HL-60/S4 (cell line): Measurements from ENCODE around the gene ATRAID.
"Not testable (repeated sequence)": the region's sequence is repeated elsewhere in the genome, so short reads cannot be mapped to it uniquely, and the experiment has no call there.

Experiments used
- in situ Hi-C: fragments of 300-500 bp; cut with MboI; formaldehyde crosslinking; loops from 2 replicates; pipeline ENCODE4 v1.14.3; 2022; ENCODE audit warnings: low sequenced_read_pairs

Gene ATRAID

DNA sequence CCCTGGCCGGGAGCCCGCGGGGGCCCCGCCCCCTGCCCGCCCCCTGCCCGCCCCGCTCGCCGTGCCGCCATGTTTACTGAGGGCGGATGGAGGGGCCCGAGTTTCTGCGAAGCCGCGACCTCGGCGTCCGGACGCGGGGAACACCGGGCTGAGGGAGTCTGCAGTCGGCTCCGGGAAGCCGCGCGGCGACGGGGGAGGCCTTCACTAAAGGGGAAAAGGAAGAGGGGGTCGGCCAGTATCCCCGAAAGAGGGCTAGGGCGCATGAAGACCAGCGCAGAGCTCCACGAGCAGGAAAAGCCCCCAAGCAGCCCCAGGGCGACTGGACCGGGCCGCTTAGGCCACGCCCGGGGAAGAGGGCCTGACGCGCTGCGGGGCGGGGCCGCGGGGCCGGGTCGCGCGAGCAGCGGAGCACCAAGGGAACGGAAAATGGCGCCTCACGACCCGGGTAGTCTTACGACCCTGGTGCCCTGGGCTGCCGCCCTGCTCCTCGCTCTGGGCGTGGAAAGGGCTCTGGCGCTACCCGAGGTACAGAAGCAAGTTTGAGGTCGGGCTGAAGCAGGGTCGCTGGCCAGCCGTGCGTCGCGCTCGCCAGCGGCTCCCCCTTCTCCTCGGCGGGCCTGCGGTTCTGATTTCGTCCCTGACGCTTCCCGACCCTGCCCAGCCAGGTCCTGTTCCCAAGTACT lies at the start of gene ATRAID, which contains the start of gene SLC5A6:
Gene ATRAID, plus strand, starts transcription at position 99 of the 683 bp plus-strand sequence. Its CDS starts 328 bp downstream, at position 427.
Gene SLC5A6, minus strand, starts transcription at position 326 of the 683 bp plus-strand sequence. CDS start 4,618 bp downstream, outside the sequence.
- in situ Hi-C loops, result no loop called here

- in situ Hi-C loops, result no loop called here
Measured at GRCh38 chr2:27162151-27163121, 49.4 kb upstream of the ATRAID start.

GRCh38 chr2:27164960-27165763 lies 46.7 kb upstream of the ATRAID start:
- in situ Hi-C loops, result no loop called here

DNA sequence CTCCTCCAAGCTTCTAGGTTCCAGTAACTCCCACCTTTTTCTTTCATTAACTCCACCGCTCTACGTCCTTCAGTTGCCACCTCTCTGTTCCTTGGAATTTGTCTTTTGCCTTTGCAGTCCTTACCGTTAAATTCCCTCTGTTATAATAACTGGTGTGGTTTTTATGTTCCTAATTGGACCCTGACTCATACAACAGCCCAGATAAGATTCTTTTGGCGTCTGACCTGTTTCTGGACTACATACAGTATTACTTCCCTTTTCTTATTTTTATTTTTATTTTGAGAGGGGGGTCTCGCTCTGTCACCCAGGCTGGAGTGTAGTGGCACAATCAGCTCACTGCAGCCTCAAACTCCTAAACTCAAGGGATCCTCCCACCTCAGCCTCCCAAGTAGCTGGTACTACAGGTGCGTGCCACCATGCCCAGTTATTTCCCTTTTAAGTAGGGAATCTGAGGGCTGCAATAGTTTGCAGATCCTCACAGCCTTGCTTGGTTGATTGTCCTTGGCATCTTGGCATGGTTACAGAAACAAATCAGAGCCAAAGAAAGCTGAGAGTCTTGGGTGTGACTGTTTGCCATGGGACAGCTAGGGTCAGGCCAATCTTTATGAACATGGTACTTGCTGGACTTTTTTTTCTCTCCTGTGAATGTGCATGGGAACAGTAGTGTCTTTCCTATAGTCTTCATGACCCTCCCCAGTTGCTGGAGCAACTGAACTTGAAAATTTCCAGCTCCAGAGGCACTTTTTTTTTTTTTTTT lies 41.1 kb upstream of the ATRAID start:
- in situ Hi-C loops, result no loop called here

DNA sequence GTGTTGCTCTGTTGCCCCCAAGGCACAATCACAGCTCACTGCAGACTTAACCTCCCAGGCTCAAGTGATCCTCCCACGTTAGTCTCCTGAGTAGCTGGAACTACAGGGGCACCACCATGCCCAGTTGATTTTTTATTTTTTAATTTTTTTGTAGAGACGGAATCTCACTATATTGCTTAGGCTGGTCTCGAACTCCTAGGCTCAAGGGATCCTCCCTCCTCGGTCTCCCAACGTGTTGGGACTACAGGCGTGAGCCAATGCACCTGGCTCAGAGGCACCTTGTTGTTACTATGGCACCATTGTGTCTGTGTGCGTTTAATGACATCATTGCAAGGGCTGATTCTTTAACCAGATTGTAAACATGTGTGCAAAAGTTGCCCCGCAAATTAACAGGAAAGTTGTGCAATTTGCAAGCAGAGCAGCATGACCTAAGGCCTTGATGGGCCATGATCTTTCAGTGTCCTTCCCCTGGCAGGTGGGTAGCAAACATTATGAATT lies 40.4 kb upstream of the ATRAID start:
- in situ Hi-C loops, result no loop called here

GRCh38 chr2:27174638-27175037 lies 37.2 kb upstream of the ATRAID start:
- in situ Hi-C loops, result no loop called here

DNA sequence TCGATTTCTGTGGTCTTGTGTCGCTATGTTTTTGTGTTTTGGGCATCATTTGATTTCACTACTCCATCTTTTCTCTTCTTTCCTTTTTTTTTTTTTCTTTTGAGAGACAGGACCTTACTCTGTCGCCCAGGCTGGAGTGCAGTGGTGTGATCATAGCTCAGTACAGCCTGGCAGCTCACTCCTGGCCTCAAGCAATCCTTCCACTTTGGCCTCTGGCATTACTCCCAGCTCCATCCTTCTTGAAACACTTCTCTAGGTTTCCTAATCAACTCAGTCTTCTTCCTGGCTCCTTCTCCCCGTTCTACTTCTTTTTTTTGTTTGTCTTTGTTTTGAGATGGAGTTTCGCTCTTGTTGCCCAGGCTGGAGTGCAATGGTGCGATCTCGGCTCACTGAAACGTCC lies 36.5 kb upstream of the ATRAID start:
- in situ Hi-C loops, result no loop called here

DNA sequence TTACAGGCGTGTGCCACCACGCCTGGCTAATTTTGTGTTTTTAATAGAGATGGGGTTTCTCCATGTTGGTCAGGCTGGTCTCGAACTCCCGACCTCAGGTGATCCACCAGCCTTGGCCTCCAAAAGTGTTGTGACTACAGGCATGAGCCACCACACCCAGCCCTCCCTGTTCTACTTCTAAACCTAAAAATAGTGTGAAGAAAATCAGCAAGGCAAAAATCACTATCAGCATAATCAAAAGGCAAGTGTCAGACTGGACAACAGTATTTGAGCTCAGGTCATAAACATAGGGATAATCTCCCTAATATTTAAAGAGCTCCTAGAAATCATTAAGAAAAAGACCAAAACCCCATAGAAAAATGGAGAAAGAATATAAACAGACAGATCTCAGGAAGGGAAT lies 36.1 kb upstream of the ATRAID start:
- in situ Hi-C loops, result not testable (repeated sequence)

GRCh38 chr2:27177441-27178351 lies 34.1 kb upstream of the ATRAID start:
- in situ Hi-C loops, result no loop called here

DNA sequence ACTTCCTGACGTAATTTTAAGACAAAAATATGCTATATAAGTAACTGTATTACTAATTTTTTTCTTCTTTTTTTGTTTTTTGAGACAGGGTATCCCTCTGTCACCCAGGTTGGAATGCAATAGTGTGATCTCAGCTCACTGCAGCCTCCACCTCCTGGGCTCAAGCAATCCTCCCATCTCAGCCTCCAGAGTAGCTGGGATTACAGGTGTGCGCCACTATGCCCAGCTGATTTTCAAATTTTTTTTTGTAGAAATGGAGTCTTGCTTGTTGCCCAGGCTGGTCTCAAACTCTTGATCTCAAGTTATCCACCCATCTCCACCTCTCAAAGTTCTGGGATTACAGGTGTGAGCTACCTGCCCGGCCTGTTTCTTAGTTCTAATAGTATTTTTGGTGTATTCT lies 33.4 kb upstream of the ATRAID start:
- in situ Hi-C loops, result no loop called here

- in situ Hi-C loops, result no loop called here
Measured at GRCh38 chr2:27179344-27180000, 32.4 kb upstream of the ATRAID start.

GRCh38 chr2:27182346-27182745 lies 29.5 kb upstream of the ATRAID start:
- in situ Hi-C loops, result no loop called here

DNA sequence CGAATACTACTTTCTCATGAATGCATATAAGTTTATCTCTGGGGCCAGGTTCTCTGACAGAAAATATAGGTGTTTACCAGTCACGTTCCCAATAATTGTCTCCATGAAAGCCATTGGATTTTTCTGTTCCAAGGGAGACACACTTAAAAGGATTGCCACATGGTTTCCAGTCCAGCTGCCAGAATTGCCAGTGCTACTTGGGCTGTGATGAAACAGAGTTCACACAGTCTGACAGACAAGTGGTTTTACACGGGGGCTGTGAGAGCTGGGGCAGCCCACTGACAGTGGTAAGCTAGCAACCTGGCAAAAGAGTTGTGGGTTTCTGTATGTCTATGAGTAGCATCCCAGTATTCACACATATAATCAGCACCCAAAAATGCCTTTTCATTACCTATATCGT lies 27.7 kb upstream of the ATRAID start:
- in situ Hi-C loops, result no loop called here

GRCh38 chr2:27185331-27186026 lies 26.4 kb upstream of the ATRAID start:
- in situ Hi-C loops, result no loop called here

GRCh38 chr2:27186613-27187345 lies 25.1 kb upstream of the ATRAID start:
- in situ Hi-C loops, result no loop called here

- in situ Hi-C loops, result no loop called here
Measured at GRCh38 chr2:27189989-27190388, 21.9 kb upstream of the ATRAID start.
